ENCODE measurements around the gene RSRC2.
"Not testable (repeated sequence)": the region's sequence is repeated elsewhere in the genome, so short reads cannot be mapped to it uniquely, and the experiment has no call there.

Gene RSRC2

GRCh38 chr12:122486360-122486759 is 40.4 kb downstream of the RSRC2 start:
- not testable (repeated sequence) for H3K4me3 ChIP-seq (ENCODE audit: low read depth, low read length); DNase-seq (ENCODE audit: low read depth)
- 0 out of 2 replicates have a peak, but pooled peaks have one; percentile 25 for TF ChIP-seq MAX (IDR thresholded peaks at IDR 0.05; ENCODE audit: low read depth, low read length)

GRCh38 chr12:122484385-122484784 is 42.4 kb downstream of the RSRC2 start:
- not testable (repeated sequence) for DNase-seq (ENCODE audit: low read depth); H3K4me3 ChIP-seq (ENCODE audit: low read depth, low read length)

GRCh38 chr12:122483969-122484368 is 42.8 kb downstream of the RSRC2 start:
- H3K4me3 ChIP-seq (ENCODE audit: low read depth, low read length) = no peak overlapping the region
- TF ChIP-seq MAX (IDR thresholded peaks at IDR 0.05; ENCODE audit: low read depth, low read length) (no peak), CTCF (IDR thresholded peaks at IDR 0.05; ENCODE audit: low read depth, low read length) (no peak), POLR2A (IDR thresholded peaks at IDR 0.05; ENCODE audit: extremely low read depth, insufficient read length) (no peak), MYC (IDR thresholded peaks at IDR 0.05; ENCODE audit: low read depth, low read length) (no peak)
- no peak for DNase-seq (ENCODE audit: low read depth)

- DNase-seq (ENCODE audit: low read depth) = no peak
- H3K4me3 ChIP-seq (ENCODE audit: low read depth, low read length) = no peak overlapping the region
- TF ChIP-seq MAX (IDR thresholded peaks at IDR 0.05; ENCODE audit: low read depth, low read length) = no peak
- no peak for TF ChIP-seq MYC (IDR thresholded peaks at IDR 0.05; ENCODE audit: low read depth, low read length)
- no peak for TF ChIP-seq CTCF (IDR thresholded peaks at IDR 0.05; ENCODE audit: low read depth, low read length)
- TF ChIP-seq POLR2A (IDR thresholded peaks at IDR 0.05; ENCODE audit: extremely low read depth, insufficient read length) = no peak
Measured at GRCh38 chr12:122481861-122482260, 44.9 kb downstream of the RSRC2 start.

- H3K4me3 ChIP-seq (ENCODE audit: low read depth, low read length) = no peak overlapping the region
- DNase-seq (ENCODE audit: low read depth) = no peak
- TF ChIP-seq MAX (IDR thresholded peaks at IDR 0.05; ENCODE audit: low read depth, low read length) (no peak), CTCF (IDR thresholded peaks at IDR 0.05; ENCODE audit: low read depth, low read length) (no peak), MYC (IDR thresholded peaks at IDR 0.05; ENCODE audit: low read depth, low read length) (no peak), POLR2A (IDR thresholded peaks at IDR 0.05; ENCODE audit: extremely low read depth, insufficient read length) (no peak)
Measured at GRCh38 chr12:122480753-122481152, 46.0 kb downstream of the RSRC2 start.

- TF ChIP-seq POLR2A (IDR thresholded peaks at IDR 0.05; ENCODE audit: extremely low read depth, insufficient read length) (no peak), MAX (IDR thresholded peaks at IDR 0.05; ENCODE audit: low read depth, low read length) (no peak)
- DNase-seq (ENCODE audit: low read depth) = no peak
Measured at GRCh38 chr12:122474324-122474716, 52.4 kb downstream of the RSRC2 start.

GRCh38 chr12:122473543-122474323 is 53.0 kb downstream of the RSRC2 start:
- H3K4me3 ChIP-seq (ENCODE audit: low read depth, low read length) = no peak overlapping the region
- peak; percentile 60 for DNase-seq (ENCODE audit: low read depth)
- no peak for TF ChIP-seq MAX (IDR thresholded peaks at IDR 0.05; ENCODE audit: low read depth, low read length)
- TF ChIP-seq CTCF (IDR thresholded peaks at IDR 0.05; ENCODE audit: low read depth, low read length) = no peak

More at GRCh38 chr12:122474324-122474716, 52.4 kb downstream of the RSRC2 start:
- no peak overlapping the region for H3K4me3 ChIP-seq (ENCODE audit: low read depth, low read length)
